GM10248 (cell line): ENCODE results near the gene NPDC1.

Source experiments
- CTCF ChIA-PET: fragments of 300-600 bp; sonication (Branson Sonifier 250); formaldehyde crosslinking; extraction: SDS; loops from one replicate; lab custom pipeline; 2021; ENCODE audit warnings: antibody characterized with exemption; lab: Yijun Ruan, JAX
- POLR2A ChIA-PET: fragments of 350-650 bp; sonication (Branson Sonifier 250); formaldehyde crosslinking; extraction: SDS; loops from one replicate; lab custom pipeline; 2020; ENCODE audit warnings: antibody characterized with exemption; lab: Yijun Ruan, JAX
- DNase-seq: peaks from one replicate; pipeline ENCODE4 v3.0.0; 2012; ENCODE audit errors: extremely low spot score
- CTCF ChIP-seq: IDR thresholded peaks from 2 replicates; pipeline ENCODE4 v1.5.1; 2012; ENCODE audit warnings: mild to moderate bottlenecking, low read depth; ENCODE audit errors: extremely low read depth, missing control alignments, control extremely low read depth

The NPDC1 gene

GRCh38 chr9:136994888-136995230 lies 51.1 kb downstream of the NPDC1 start:
- ChIA-PET CTCF (interaction anchor here (3.8 kb wide), 1 partner anchor 40 kb away, joined by 18 read pairs; no protein-coding TSS in a partner anchor), POLR2A (no interaction called here)
- DNase-seq = no peak
- no peak for TF ChIP-seq CTCF

GRCh38 chr9:136994180-136994887 lies 51.6 kb downstream of the NPDC1 start:
- no peak for DNase-seq
- ChIA-PET CTCF (interaction anchor here (0.9 to 3.8 kb wide), 5 partner anchors 12 to 46 kb away, joined by 3 to 18 read pairs (median 16); partner anchors contain the start of gene ABCA2), POLR2A (no interaction called here)
- TF ChIP-seq CTCF = no peak

- POLR2A ChIA-PET = interaction anchor here (0.6 to 1.1 kb wide), 3 partner anchors 8 to 249 kb away, joined by 3 to 4 read pairs (median 3); no protein-coding TSS in a partner anchor
- CTCF ChIA-PET = interaction anchor here (0.9 to 3.5 kb wide), 11 partner anchors 11 to 244 kb away, joined by 3 to 18 read pairs (median 3); partner anchors contain the start of genes ABCA2, AJM1 and NPDC1
- DNase-seq = no peak
- TF ChIP-seq CTCF = no peak
Measured at GRCh38 chr9:136992819-136993369, 53.1 kb downstream of the NPDC1 start.

GRCh38 chr9:136991993-136992818 lies 53.8 kb downstream of the NPDC1 start, which contains the start of gene PAXX:
TSS of gene PAXX (plus strand) at chr9:136992422. CDS start at chr9:136992444, 22 bp downstream.
- no peak for TF ChIP-seq CTCF
- CTCF ChIA-PET = interaction anchor here (1.0 to 3.5 kb wide), 9 partner anchors 10 to 244 kb away, joined by 3 to 18 read pairs (median 4); partner anchors contain the start of genes ABCA2, AJM1 and NPDC1
- POLR2A ChIA-PET = interaction anchor here (0.6 to 1.0 kb wide), 5 partner anchors 9 to 642 kb away, joined by 3 to 5 read pairs (median 4); no protein-coding TSS in a partner anchor
- peak; percentile 99 for DNase-seq

GRCh38 chr9:136990242-136990911 lies 55.6 kb downstream of the NPDC1 start:
- no peak for DNase-seq
- POLR2A ChIA-PET = no interaction called here
- TF ChIP-seq CTCF = no peak
- CTCF ChIA-PET = interaction anchor here (1.0 to 3.5 kb wide), 3 partner anchors 39 to 56 kb away, joined by 3 to 16 read pairs (median 7); partner anchors contain the start of gene NPDC1
